HEK293 (cell line): ENCODE measurements around the gene TRDMT1.
A peak's percentile ranks its signal among the peaks of the same experiment; 100 is the strongest.

Source experiments
- CTCF ChIA-PET: fragments of 350-600 bp; formaldehyde crosslinking; extraction: SDS; loops from one replicate; lab custom pipeline; 2021; ENCODE audit warnings: antibody characterized with exemption; lab: Yijun Ruan, JAX
- POLR2A ChIA-PET: fragments of 300-600 bp; formaldehyde crosslinking; extraction: SDS; loops from one replicate; lab custom pipeline; 2020; ENCODE audit warnings: antibody characterized with exemption, inconsistent platforms; lab: Yijun Ruan, JAX
- H3K27ac ChIP-seq: fragments of 200-500 bp; sonication (Bioruptor generic); 2 replicates; pipeline ENCODE4 v1.5.1; 2014; ENCODE audit warnings: low read depth, low read length, control low read depth, inconsistent platforms; ENCODE audit errors: extremely low read depth
- H3K36me3 ChIP-seq, 2 experiments: fragments of 200-500 bp in 1 of 2; sonication (Bioruptor generic) in 1 of 2; 1 replicate in 1 of 2; 2 replicates in 1 of 2; pipeline ENCODE4 v1.5.1; 2014 to 2017; ENCODE audit warnings: inconsistent platforms in 2 of 2, low read length in 2 of 2; ENCODE audit not compliant: control insufficient read depth in 2 of 2, insufficient read depth in 1 of 2
- H3K4me1 ChIP-seq: fragments of 200-500 bp; sonication (Bioruptor generic); 2 replicates; pipeline ENCODE4 v1.5.1; 2014; ENCODE audit warnings: mild to moderate bottlenecking, low read length, inconsistent platforms; ENCODE audit not compliant: control insufficient read depth, insufficient read depth
- H3K4me3 ChIP-seq: 2 replicates; pipeline ENCODE4 v1.5.1; 2011; ENCODE audit warnings: low read depth, mild to moderate bottlenecking, control low read depth, low read length, moderate library complexity
- H3K9me3 ChIP-seq: fragments of 200-500 bp; sonication (Bioruptor generic); 2 replicates; pipeline ENCODE4 v1.5.1; 2014; ENCODE audit warnings: low read depth, low read length, inconsistent platforms; ENCODE audit not compliant: control insufficient read depth, insufficient read depth
- EGR2 ChIP-seq: fragments of 450-650 bp; formaldehyde crosslinking; IDR thresholded peaks from 2 replicates; pipeline ENCODE4 v1.5.1; 2016; ENCODE audit warnings: low read depth, missing biosample characterization, missing genetic modification characterization
- FEZF1 ChIP-seq: fragments of 450-650 bp; formaldehyde crosslinking; IDR thresholded peaks from 2 replicates; pipeline ENCODE4 v1.5.1; 2016; ENCODE audit warnings: missing biosample characterization, missing genetic modification characterization
- GLIS1 ChIP-seq: fragments of 450-650 bp; formaldehyde crosslinking; IDR thresholded peaks from 2 replicates; pipeline ENCODE4 v1.5.1; 2016; ENCODE audit warnings: missing biosample characterization, missing genetic modification characterization
- HOXC10 ChIP-seq: sonication (generic); formaldehyde crosslinking; IDR thresholded peaks from 2 replicates; pipeline ENCODE4 v1.8.1; 2023; ENCODE audit warnings: mild to moderate bottlenecking, missing genetic modification reagents
- KLF16 ChIP-seq: fragments of 450-650 bp; formaldehyde crosslinking; IDR thresholded peaks from 2 replicates; pipeline ENCODE4 v1.5.1; 2017; ENCODE audit warnings: missing biosample characterization, missing genetic modification characterization
- KLF7 ChIP-seq: fragments of 450-650 bp; formaldehyde crosslinking; IDR thresholded peaks from 2 replicates; pipeline ENCODE4 v1.5.1; 2016; ENCODE audit warnings: missing biosample characterization, missing genetic modification characterization, borderline replicate concordance
- SETDB1 ChIP-seq: IDR thresholded peaks from one replicate; pipeline ENCODE4 v1.6.1; 2017; ENCODE audit warnings: mild to moderate bottlenecking, low read length, moderate library complexity, mixed read lengths; ENCODE audit not compliant: insufficient read length
- SP7 ChIP-seq: fragments of 450-650 bp; formaldehyde crosslinking; IDR thresholded peaks from 2 replicates; pipeline ENCODE4 v1.5.1; 2016; ENCODE audit warnings: missing biosample characterization, missing genetic modification characterization
- YY1 ChIP-seq: fragments of 450-650 bp; formaldehyde crosslinking; IDR thresholded peaks from 2 replicates; pipeline ENCODE4 v1.5.1; 2018; ENCODE audit warnings: missing biosample characterization, missing genetic modification characterization
- ZBTB1 ChIP-seq: fragments of 450-650 bp; formaldehyde crosslinking; IDR thresholded peaks from 2 replicates; pipeline ENCODE4 v1.5.1; 2016; ENCODE audit warnings: missing biosample characterization, missing genetic modification characterization
- ZBTB17 ChIP-seq: fragments of 450-650 bp; formaldehyde crosslinking; IDR thresholded peaks from 2 replicates; pipeline ENCODE4 v1.5.1; 2016; ENCODE audit warnings: missing biosample characterization, missing genetic modification characterization
- ZFP41 ChIP-seq: fragments of 450-650 bp; formaldehyde crosslinking; IDR thresholded peaks from 2 replicates; pipeline ENCODE4 v1.5.1; 2016; ENCODE audit warnings: missing biosample characterization, missing genetic modification characterization, borderline replicate concordance
- ZNF121 ChIP-seq: fragments of 450-650 bp; formaldehyde crosslinking; IDR thresholded peaks from 2 replicates; pipeline ENCODE4 v1.5.1; 2016; ENCODE audit warnings: missing biosample characterization, missing genetic modification characterization
- ZNF155 ChIP-seq: fragments of 450-650 bp; formaldehyde crosslinking; IDR thresholded peaks from 2 replicates; pipeline ENCODE4 v1.5.1; 2016; ENCODE audit warnings: missing biosample characterization, missing genetic modification characterization
- ZNF169 ChIP-seq: fragments of 450-650 bp; formaldehyde crosslinking; IDR thresholded peaks from 2 replicates; pipeline ENCODE4 v1.5.1; 2016; ENCODE audit warnings: missing biosample characterization, missing genetic modification characterization
- ZNF184 ChIP-seq: fragments of 450-650 bp; IDR thresholded peaks from 2 replicates; pipeline ENCODE4 v1.5.1; 2018; ENCODE audit warnings: missing biosample characterization, mild to moderate bottlenecking, missing genetic modification characterization
- ZNF2 ChIP-seq: fragments of 450-650 bp; formaldehyde crosslinking; IDR thresholded peaks from 2 replicates; pipeline ENCODE4 v1.5.1; 2016; ENCODE audit warnings: missing biosample characterization, missing genetic modification characterization
- ZNF350 ChIP-seq: fragments of 450-650 bp; formaldehyde crosslinking; IDR thresholded peaks from 2 replicates; pipeline ENCODE4 v1.5.0; 2017; ENCODE audit warnings: missing biosample characterization, mild to moderate bottlenecking, missing genetic modification characterization
- ZNF37A ChIP-seq: fragments of 450-650 bp; IDR thresholded peaks from 2 replicates; pipeline ENCODE4 v1.5.1; 2018; ENCODE audit warnings: missing biosample characterization, missing genetic modification characterization
- ZNF48 ChIP-seq: fragments of 450-650 bp; formaldehyde crosslinking; IDR thresholded peaks from 2 replicates; pipeline ENCODE4 v1.5.1; 2016; ENCODE audit warnings: missing biosample characterization, missing genetic modification characterization
- ZNF510 ChIP-seq: fragments of 450-650 bp; formaldehyde crosslinking; IDR thresholded peaks from 2 replicates; pipeline ENCODE4 v1.5.1; 2018; ENCODE audit warnings: mild to moderate bottlenecking, missing genetic modification characterization, missing biosample characterization; ENCODE audit not compliant: insufficient replicate concordance
- ZNF549 ChIP-seq: fragments of 450-650 bp; IDR thresholded peaks from 2 replicates; pipeline ENCODE4 v1.5.1; 2018; ENCODE audit warnings: missing biosample characterization, missing genetic modification characterization, mild to moderate bottlenecking, inconsistent platforms, moderate library complexity
- ZNF600 ChIP-seq: fragments of 450-650 bp; formaldehyde crosslinking; IDR thresholded peaks from 2 replicates; pipeline ENCODE4 v1.5.1; 2016; ENCODE audit warnings: missing biosample characterization, missing genetic modification characterization
- ZNF623 ChIP-seq: fragments of 450-650 bp; formaldehyde crosslinking; IDR thresholded peaks from 2 replicates; pipeline ENCODE4 v1.5.1; 2016; ENCODE audit warnings: missing biosample characterization, missing genetic modification characterization
- ZNF624 ChIP-seq: fragments of 450-650 bp; formaldehyde crosslinking; IDR thresholded peaks from 2 replicates; pipeline ENCODE4 v1.5.1; 2017; ENCODE audit warnings: missing biosample characterization, missing genetic modification characterization
- ZNF654 ChIP-seq: fragments of 450-650 bp; formaldehyde crosslinking; IDR thresholded peaks from 2 replicates; pipeline ENCODE4 v1.5.1; 2016; ENCODE audit warnings: low read depth, missing biosample characterization, missing genetic modification characterization
- ZNF670 ChIP-seq: fragments of 450-650 bp; formaldehyde crosslinking; IDR thresholded peaks from 2 replicates; pipeline ENCODE4 v1.5.1; 2016; ENCODE audit warnings: missing biosample characterization, missing genetic modification characterization, low read depth
- ZNF677 ChIP-seq: fragments of 450-650 bp; IDR thresholded peaks from 2 replicates; pipeline ENCODE4 v1.5.0; 2018; ENCODE audit warnings: missing biosample characterization, mild to moderate bottlenecking, missing genetic modification characterization, moderate library complexity
- ZNF768 ChIP-seq: fragments of 450-650 bp; formaldehyde crosslinking; IDR thresholded peaks from 2 replicates; pipeline ENCODE4 v1.5.1; 2018; ENCODE audit warnings: missing biosample characterization, mild to moderate bottlenecking, missing genetic modification characterization
- ZNF830 ChIP-seq: fragments of 450-650 bp; IDR thresholded peaks from 2 replicates; pipeline ENCODE4 v1.5.0; 2018; ENCODE audit warnings: missing biosample characterization, missing genetic modification characterization, low read depth, mild to moderate bottlenecking, moderate library complexity
- ZXDB ChIP-seq: fragments of 450-650 bp; formaldehyde crosslinking; IDR thresholded peaks from 2 replicates; pipeline ENCODE4 v1.5.1; 2016; ENCODE audit warnings: missing biosample characterization, missing genetic modification characterization
- TF ChIP-seq, protein P1 (sequence below): fragments of 450-650 bp; formaldehyde crosslinking; IDR thresholded peaks from 2 replicates; pipeline ENCODE4 v1.5.1; 2016; ENCODE audit warnings: missing biosample characterization, missing genetic modification characterization
- TF ChIP-seq, protein P2 (sequence below): fragments of 450-650 bp; formaldehyde crosslinking; IDR thresholded peaks from 2 replicates; pipeline ENCODE4 v1.5.1; 2016; ENCODE audit warnings: missing biosample characterization, missing genetic modification characterization

Gene TRDMT1

GRCh38 chr10:17178006-17178405 is 23.5 kb downstream of the TRDMT1 start:
- Histone ChIP-seq H3K27ac (no peak overlapping the region), H3K4me1 (no peaks in the 10 kb centered on the region), H3K4me3 (no peak overlapping the region), H3K9me3 (no peaks in the 10 kb centered on the region), H3K36me3 (no peaks in the 10 kb centered on the region)
- ChIA-PET CTCF (no interaction called here), POLR2A (no interaction called here)
- TF ChIP-seq ZNF48 (tag by site-specific recombination) (no peak), ZNF654 (tag by site-specific recombination) (peak; percentile 19; the same call in 1 of the 2 replicates), ZNF670 (tag by site-specific recombination) (no peak)

GRCh38 chr10:17177014-17177413 is 24.5 kb downstream of the TRDMT1 start:
- Histone ChIP-seq H3K4me1 (no peaks in the 10 kb centered on the region), H3K27ac (no peak overlapping the region), H3K36me3 (no peaks in the 10 kb centered on the region), H3K9me3 (no peaks in the 10 kb centered on the region), H3K4me3 (no peak overlapping the region)
- ChIA-PET CTCF (no interaction called here), POLR2A (no interaction called here)
- no peak for TF ChIP-seq ZNF184 (tag by site-specific recombination)
- no peak for TF ChIP-seq ZNF768 (tag by site-specific recombination)
- TF ChIP-seq, protein P1, sequence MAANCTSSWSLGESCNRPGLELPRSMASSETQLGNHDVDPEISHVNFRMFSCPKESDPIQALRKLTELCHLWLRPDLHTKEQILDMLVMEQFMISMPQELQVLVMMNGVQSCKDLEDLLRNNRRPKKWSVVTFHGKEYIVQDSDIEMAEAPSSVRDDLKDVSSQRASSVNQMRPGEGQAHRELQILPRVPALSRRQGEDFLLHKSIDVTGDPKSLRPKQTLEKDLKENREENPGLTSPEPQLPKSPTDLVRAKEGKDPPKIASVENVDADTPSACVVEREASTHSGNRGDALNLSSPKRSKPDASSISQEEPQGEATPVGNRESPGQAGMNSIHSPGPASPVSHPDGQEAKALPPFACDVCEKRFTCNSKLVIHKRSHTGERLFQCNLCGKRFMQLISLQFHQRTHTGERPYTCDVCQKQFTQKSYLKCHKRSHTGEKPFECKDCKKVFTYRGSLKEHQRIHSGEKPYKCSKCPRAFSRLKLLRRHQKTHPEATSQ (tag by site-specific recombination) = no peak
- TF ChIP-seq EGR2 (tag by site-specific recombination) = no peak
- TF ChIP-seq FEZF1 = no peak
- TF ChIP-seq ZNF121 (tag by site-specific recombination) = 0 out of 2 replicates have a peak, but pooled peaks have one; percentile 14
- TF ChIP-seq, protein P2, sequence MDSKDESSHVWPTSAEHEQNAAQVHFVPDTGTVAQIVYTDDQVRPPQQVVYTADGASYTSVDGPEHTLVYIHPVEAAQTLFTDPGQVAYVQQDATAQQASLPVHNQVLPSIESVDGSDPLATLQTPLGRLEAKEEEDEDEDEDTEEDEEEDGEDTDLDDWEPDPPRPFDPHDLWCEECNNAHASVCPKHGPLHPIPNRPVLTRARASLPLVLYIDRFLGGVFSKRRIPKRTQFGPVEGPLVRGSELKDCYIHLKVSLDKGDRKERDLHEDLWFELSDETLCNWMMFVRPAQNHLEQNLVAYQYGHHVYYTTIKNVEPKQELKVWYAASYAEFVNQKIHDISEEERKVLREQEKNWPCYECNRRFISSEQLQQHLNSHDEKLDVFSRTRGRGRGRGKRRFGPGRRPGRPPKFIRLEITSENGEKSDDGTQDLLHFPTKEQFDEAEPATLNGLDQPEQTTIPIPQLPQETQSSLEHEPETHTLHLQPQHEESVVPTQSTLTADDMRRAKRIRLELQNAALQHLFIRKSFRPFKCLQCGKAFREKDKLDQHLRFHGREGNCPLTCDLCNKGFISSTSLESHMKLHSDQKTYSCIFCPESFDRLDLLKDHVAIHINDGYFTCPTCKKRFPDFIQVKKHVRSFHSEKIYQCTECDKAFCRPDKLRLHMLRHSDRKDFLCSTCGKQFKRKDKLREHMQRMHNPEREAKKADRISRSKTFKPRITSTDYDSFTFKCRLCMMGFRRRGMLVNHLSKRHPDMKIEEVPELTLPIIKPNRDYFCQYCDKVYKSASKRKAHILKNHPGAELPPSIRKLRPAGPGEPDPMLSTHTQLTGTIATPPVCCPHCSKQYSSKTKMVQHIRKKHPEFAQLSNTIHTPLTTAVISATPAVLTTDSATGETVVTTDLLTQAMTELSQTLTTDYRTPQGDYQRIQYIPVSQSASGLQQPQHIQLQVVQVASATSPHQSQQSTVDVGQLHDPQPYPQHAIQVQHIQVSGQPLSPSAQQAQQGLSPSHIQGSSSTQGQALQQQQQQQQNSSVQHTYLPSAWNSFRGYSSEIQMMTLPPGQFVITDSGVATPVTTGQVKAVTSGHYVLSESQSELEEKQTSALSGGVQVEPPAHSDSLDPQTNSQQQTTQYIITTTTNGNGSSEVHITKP = no peak
- TF ChIP-seq HOXC10 (CRISPR knock-in tag) = no peak
- no peak for TF ChIP-seq ZNF169 (tag by site-specific recombination)
- no peak for TF ChIP-seq YY1 (tag by site-specific recombination)
- TF ChIP-seq ZNF2 = no peak
- TF ChIP-seq ZBTB17 = no peak
- no peak for TF ChIP-seq ZNF510
- no peak for TF ChIP-seq ZNF350
- peak; percentile 31; the same call in 1 of the 2 replicates for TF ChIP-seq ZNF623
- TF ChIP-seq ZNF155 (tag by site-specific recombination) = no peak
- no peak for TF ChIP-seq KLF7 (tag by site-specific recombination)
- no peak for TF ChIP-seq ZNF830 (tag by site-specific recombination)
- no peak for TF ChIP-seq ZNF549 (tag by site-specific recombination)
- TF ChIP-seq ZNF624 (tag by site-specific recombination) = no peak
- no peak for TF ChIP-seq GLIS1
- TF ChIP-seq ZNF600 (tag by site-specific recombination) = no peak
- TF ChIP-seq ZNF677 = no peak
- TF ChIP-seq SP7 = no peak
- TF ChIP-seq KLF16 (tag by site-specific recombination) = no peak
- TF ChIP-seq ZFP41 (tag by site-specific recombination) = no peak
- no peak for TF ChIP-seq ZBTB1 (tag by site-specific recombination)
- no peak for TF ChIP-seq ZXDB
- no peak for TF ChIP-seq SETDB1
- TF ChIP-seq ZNF37A = no peak
